Renal cortex interstitium (tissue), 11 donors: ENCODE measurements around the gene GRHPR. TPM values are rescaled to one million over a fixed set of nuclear protein-coding genes. Genes with fewer than 3 reads are reported as not detected.
"Not testable (repeated sequence)": the region's sequence is repeated elsewhere in the genome, so short reads cannot be mapped to it uniquely, and the experiment has no call there.

Source experiments
- DNase-seq, 11 donors: peaks; one replicate each; pipeline ENCODE4 v3.0.0-alpha.2; 2013; ENCODE audit warnings: low read depth in 9 of 11, low spot score in 4 of 11; ENCODE audit errors: extremely low read depth in 1 of 11
- polyA plus RNA-seq, 3 donors: library from polyadenylated mRNA; unstranded; fragments of 120-200 nt; gene quantifications; one replicate each; pipeline ENCODE4 v1.2.1, GENCODE V29; 2013; ENCODE audit not compliant: insufficient read length in 3 of 3

GRHPR gene
- polyA plus RNA-seq, 3 donors = 120 to 142 (median 135) TPM

GRCh38 chr9:37386988-37387387 lies 35.5 kb upstream of the GRHPR start:
- no peak for DNase-seq

- DNase-seq = no peak
These were observed 31.7 kb upstream of the GRHPR start for GRCh38 chr9:37390759-37391158.

GRCh38 chr9:37392272-37392671 lies 30.2 kb upstream of the GRHPR start:
- DNase-seq = no peak

- DNase-seq = no peak
These were observed 27.3 kb upstream of the GRHPR start for GRCh38 chr9:37395229-37395628.

GRCh38 chr9:37395663-37396062 lies 26.8 kb upstream of the GRHPR start:
- DNase-seq = no peak

GRCh38 chr9:37397948-37398347 lies 24.5 kb upstream of the GRHPR start:
- not testable (repeated sequence) for DNase-seq

- DNase-seq = no peak
These were observed 24.0 kb upstream of the GRHPR start for GRCh38 chr9:37398464-37399025.

GRCh38 chr9:37399336-37399735 lies 23.2 kb upstream of the GRHPR start:
- DNase-seq = no peak

GRCh38 chr9:37404590-37404989 lies 17.9 kb upstream of the GRHPR start:
- no peak for DNase-seq

GRCh38 chr9:37405350-37405749 lies 17.1 kb upstream of the GRHPR start:
- DNase-seq = no peak

- no peak for DNase-seq
These were observed 16.6 kb upstream of the GRHPR start for GRCh38 chr9:37405764-37406380.

- no peak for DNase-seq
These were observed 15.7 kb upstream of the GRHPR start for GRCh38 chr9:37406603-37407401.

- DNase-seq = no peak
These were observed 15.0 kb upstream of the GRHPR start for GRCh38 chr9:37407468-37407867.

GRCh38 chr9:37408933-37409710 lies 13.4 kb upstream of the GRHPR start:
- no peak for DNase-seq

GRCh38 chr9:37410354-37410861 lies 12.1 kb upstream of the GRHPR start:
- no peak for DNase-seq

GRCh38 chr9:37410969-37411785 lies 11.3 kb upstream of the GRHPR start:
- no peak for DNase-seq

- no peak for DNase-seq
These were observed 9.9 kb upstream of the GRHPR start for GRCh38 chr9:37412431-37413151.

GRCh38 chr9:37413311-37413710 lies 9.2 kb upstream of the GRHPR start:
- DNase-seq = no peak
